HepG2 (cell line): ENCODE results near the gene CMIP. TPM values are rescaled to one million over a fixed set of nuclear protein-coding genes. Genes with fewer than 3 reads are reported as not detected.
A peak's percentile ranks its signal among the peaks of the same experiment; 100 is the strongest.

Experiments
- ARID5B ChIP-seq: IDR thresholded peaks from 2 replicates; pipeline ENCODE4 v1.4.0; 2020; ENCODE audit warnings: mild to moderate bottlenecking, missing genetic modification reagents
- ETV5 ChIP-seq: IDR thresholded peaks from 2 replicates; pipeline ENCODE4 v1.6.1; 2018; ENCODE audit warnings: missing biosample characterization, missing genetic modification reagents, inconsistent platforms, borderline replicate concordance
- FOXM1 ChIP-seq: sonication (generic); formaldehyde crosslinking; IDR thresholded peaks from 2 replicates; pipeline ENCODE4 v1.5.0; 2020; ENCODE audit warnings: missing genetic modification reagents
- FOXP4 ChIP-seq: sonication (generic); formaldehyde crosslinking; IDR thresholded peaks from 2 replicates; pipeline ENCODE4 v1.4.0; 2020; ENCODE audit warnings: missing genetic modification reagents
- HOXA3 ChIP-seq: sonication (generic); formaldehyde crosslinking; IDR thresholded peaks from 2 replicates; pipeline ENCODE4 v1.5.0; 2020; ENCODE audit warnings: missing genetic modification reagents
- IRF9 ChIP-seq: sonication (generic); formaldehyde crosslinking; IDR thresholded peaks from 2 replicates; pipeline ENCODE4 v1.8.0; 2022; ENCODE audit warnings: missing genetic modification reagents, mild to moderate bottlenecking, borderline replicate concordance
- PPARG ChIP-seq: conservative IDR thresholded peaks from 2 replicates; pipeline ENCODE4 v1.6.1; 2016; ENCODE audit warnings: missing biosample characterization, missing genetic modification reagents
- SMAD3 ChIP-seq: sonication (generic); formaldehyde crosslinking; IDR thresholded peaks from 2 replicates; pipeline ENCODE4 v1.4.0; 2020; ENCODE audit warnings: missing genetic modification reagents
- SOX5 ChIP-seq: IDR thresholded peaks from 2 replicates; pipeline ENCODE4 v1.6.1; 2016; ENCODE audit warnings: borderline replicate concordance
- TAF1 ChIP-seq: sonication (generic); formaldehyde crosslinking; IDR thresholded peaks from 2 replicates; pipeline ENCODE4 v1.4.0; 2020; ENCODE audit warnings: missing genetic modification reagents
- TBX2 ChIP-seq: sonication (generic); formaldehyde crosslinking; IDR thresholded peaks from 2 replicates; pipeline ENCODE4 v1.5.0; 2020; ENCODE audit warnings: missing genetic modification reagents, mild to moderate bottlenecking, borderline replicate concordance
- TFDP1 ChIP-seq: IDR thresholded peaks from 2 replicates; pipeline ENCODE4 v1.6.1; 2016; ENCODE audit warnings: missing compliant biosample characterization, missing genetic modification reagents, borderline replicate concordance
- ZMAT3 ChIP-seq: sonication (generic); formaldehyde crosslinking; conservative IDR thresholded peaks from 2 replicates; pipeline ENCODE4 v1.7.0; 2021; ENCODE audit warnings: missing genetic modification reagents
- ZNF121 ChIP-seq: sonication (generic); formaldehyde crosslinking; IDR thresholded peaks from 2 replicates; pipeline ENCODE4 v1.5.0; 2020; ENCODE audit warnings: mild to moderate bottlenecking, missing genetic modification reagents
- ZNF280D ChIP-seq: sonication (generic); formaldehyde crosslinking; IDR thresholded peaks from 2 replicates; pipeline ENCODE4 v1.5.1; 2020; ENCODE audit warnings: mild to moderate bottlenecking, missing genetic modification reagents
- ZNF292 ChIP-seq: sonication (generic); formaldehyde crosslinking; IDR thresholded peaks from 2 replicates; pipeline ENCODE4 v1.8.1; 2022; ENCODE audit warnings: mild to moderate bottlenecking, low read depth, missing genetic modification reagents, borderline replicate concordance
- polyA plus RNA-seq, 8 experiments: library from polyadenylated mRNA; depleted of rRNA in 3 of 8; stranded (reverse) in 7 of 8; unstranded in 1 of 8; fragments of >200 nt; fragmentation: Illumina TruSeq in 4 of 8; extraction: Trizol in 4 of 8; gene quantifications; 2 replicates each; pipeline versions ENCODE4 v1.2.1 to v1.2.3, GENCODE V29; 2011 to 2016; ENCODE audit warnings: low read depth in 4 of 8, missing spikeins in 1 of 8, mixed read lengths in 1 of 8; ENCODE audit not compliant: insufficient read depth in 1 of 8
- total RNA-seq, 5 experiments: library from RNA; depleted of rRNA; stranded (reverse); fragments of >200 nt; fragmentation: Illumina TruSeq; extraction: Trizol; gene quantifications; 2 replicates each; pipeline ENCODE4 v1.2.3, GENCODE V29; 2016; ENCODE audit warnings: low read depth in 1 of 5

The CMIP gene
- total and polyA plus RNA-seq, 2 of the 13 experiments (the other 11 are each of a cell fraction or from before 2014, with no cell fraction given), result 10.9 to 18.1 TPM

GRCh38 chr16:81513204-81514040, 68.8 kb downstream of the CMIP start (continued):
- TF ChIP-seq ZNF280D (CRISPR knock-in tag), result peak; percentile 76; the same call in 1 of the 2 replicates
- TF ChIP-seq IRF9 (CRISPR knock-in tag), result no peak; the same call in 1 of the 2 replicates
- TF ChIP-seq TFDP1 (CRISPR knock-in tag), result peak; percentile 57; the same call in 1 of the 2 replicates
- 0 out of 2 replicates have a peak, but pooled peaks have one; percentile 34 for TF ChIP-seq ZNF121
- peak; percentile 63; the same call in 1 of the 2 replicates for TF ChIP-seq ZNF292 (CRISPR knock-in tag)
- peak; percentile 73 for TF ChIP-seq FOXP4 (CRISPR knock-in tag)
- TF ChIP-seq ETV5 (CRISPR knock-in tag), result peak; percentile 58; the same call in 1 of the 2 replicates
- peak; percentile 74; the same call in 1 of the 2 replicates for TF ChIP-seq ARID5B
- no peak for TF ChIP-seq FOXM1
- TF ChIP-seq SOX5 (CRISPR knock-in tag), result peak; percentile 30; the same call in 1 of the 2 replicates
- TF ChIP-seq TBX2, result peak; percentile 56; the same call in 1 of the 2 replicates
- TF ChIP-seq PPARG (CRISPR knock-in tag), result peak; percentile 90
- TF ChIP-seq SMAD3 (CRISPR knock-in tag), result 0 out of 2 replicates have a peak, but pooled peaks have one; percentile 32
- TF ChIP-seq HOXA3 (CRISPR knock-in tag), result peak; percentile 65
- no peak for TF ChIP-seq TAF1
- TF ChIP-seq ZMAT3 (CRISPR knock-in tag), result 0 out of 2 replicates have a peak, but pooled peaks have one; percentile 45
